GM18867 (cell line): ENCODE measurements around the gene CLIC2.
"Not testable (repeated sequence)": the region's sequence is repeated elsewhere in the genome, so short reads cannot be mapped to it uniquely, and the experiment has no call there.

Experiments
- ATAC-seq: cut with Tn5 transposase; IDR thresholded peaks from one replicate; pipeline ENCODE4 v1.9.1; 2021; ENCODE audit warnings: mild to moderate bottlenecking, moderate library complexity; ENCODE audit not compliant: unreplicated experiment

Gene CLIC2

GRCh38 chrX:155334486-155335336 is at the start of gene CLIC2:
Gene CLIC2 (minus strand): TSS chrX:155334614. CDS start chrX:155334427, 187 bp downstream.
- peak; percentile 76 for ATAC-seq

GRCh38 chrX:155382529-155382967 is 48.1 kb upstream of the CLIC2 start:
- ATAC-seq, result peak; percentile 33

- ATAC-seq, result peak; percentile 87
These were observed 47.6 kb upstream of the CLIC2 start, which contains the start of gene F8A2 for GRCh38 chrX:155381843-155382528. Gene F8A2 (plus strand): TSS chrX:155382095. CDS start chrX:155382115, 20 bp downstream.

GRCh38 chrX:155379802-155380201 is 45.4 kb upstream of the CLIC2 start:
- not testable (repeated sequence) for ATAC-seq

- peak; percentile 74 for ATAC-seq
These were observed 39.5 kb upstream of the CLIC2 start for GRCh38 chrX:155373777-155374458.

- not testable (repeated sequence) for ATAC-seq
These were observed 29.3 kb upstream of the CLIC2 start for GRCh38 chrX:155363712-155364111.

- ATAC-seq, result not testable (repeated sequence)
These were observed 15.0 kb upstream of the CLIC2 start for GRCh38 chrX:155349448-155349847.

GRCh38 chrX:155345689-155346088 is 11.3 kb upstream of the CLIC2 start:
- not testable (repeated sequence) for ATAC-seq

GRCh38 chrX:155335337-155335712 is 911 bp upstream of the CLIC2 start:
- not testable (repeated sequence) for ATAC-seq

- no peak for ATAC-seq
These were observed 792 bp downstream of the CLIC2 start for GRCh38 chrX:155333544-155334100.

GRCh38 chrX:155330992-155331391 is 3.4 kb downstream of the CLIC2 start:
- ATAC-seq, result no peak

GRCh38 chrX:155329293-155329692 is 5.1 kb downstream of the CLIC2 start:
- no peak for ATAC-seq

GRCh38 chrX:155326610-155327009 is 7.8 kb downstream of the CLIC2 start:
- ATAC-seq, result no peak

- ATAC-seq, result no peak
These were observed 20.2 kb downstream of the CLIC2 start for GRCh38 chrX:155314260-155314659.

GRCh38 chrX:155313766-155314165 is 20.6 kb downstream of the CLIC2 start:
- ATAC-seq, result no peak

GRCh38 chrX:155293771-155294170 is 40.6 kb downstream of the CLIC2 start:
- no peak for ATAC-seq

- no peak for ATAC-seq
These were observed 54.5 kb downstream of the CLIC2 start for GRCh38 chrX:155279873-155280272.

- no peak for ATAC-seq
These were observed 63.4 kb downstream of the CLIC2 start for GRCh38 chrX:155270969-155271368.

GRCh38 chrX:155267995-155268394 is 66.4 kb downstream of the CLIC2 start:
- not testable (repeated sequence) for ATAC-seq

GRCh38 chrX:155266439-155266838 is 68.0 kb downstream of the CLIC2 start:
- ATAC-seq, result no peak
